HG03378 (cell line): ENCODE data around the gene KIRREL3.

ENCODE experiments used
- ATAC-seq: cut with Tn5 transposase; IDR thresholded peaks from one replicate; pipeline ENCODE4 v1.9.1; 2021; ENCODE audit warnings: mild to moderate bottlenecking, moderate library complexity; ENCODE audit not compliant: unreplicated experiment

Gene KIRREL3

GRCh38 chr11:126748100-126748791 lies 252.3 kb downstream of the KIRREL3 start:
- ATAC-seq: no peak

GRCh38 chr11:126747315-126747714 lies 253.3 kb downstream of the KIRREL3 start:
- no peak for ATAC-seq

- ATAC-seq: no peak
Observed at GRCh38 chr11:126746443-126746842, 254.1 kb downstream of the KIRREL3 start.

GRCh38 chr11:126744699-126745098 lies 255.9 kb downstream of the KIRREL3 start:
- ATAC-seq: no peak

- no peak for ATAC-seq
Observed at GRCh38 chr11:126743628-126744027, 256.9 kb downstream of the KIRREL3 start.

- ATAC-seq: no peak
Observed at GRCh38 chr11:126742582-126742981, 258.0 kb downstream of the KIRREL3 start.

GRCh38 chr11:126740846-126741245 lies 259.7 kb downstream of the KIRREL3 start:
- no peak for ATAC-seq

GRCh38 chr11:126739499-126740145 lies 260.9 kb downstream of the KIRREL3 start:
- ATAC-seq: no peak

- ATAC-seq: no peak
Observed at GRCh38 chr11:126738295-126739031, 262.1 kb downstream of the KIRREL3 start.

GRCh38 chr11:126736682-126737572 lies 263.6 kb downstream of the KIRREL3 start:
- ATAC-seq: no peak

GRCh38 chr11:126734752-126735151 lies 265.8 kb downstream of the KIRREL3 start:
- ATAC-seq: no peak

GRCh38 chr11:126733685-126734084 lies 266.9 kb downstream of the KIRREL3 start:
- no peak for ATAC-seq

- ATAC-seq: peak; percentile 64
Observed at GRCh38 chr11:126732981-126733380, 267.6 kb downstream of the KIRREL3 start.

- no peak for ATAC-seq
Observed at GRCh38 chr11:126731576-126732142, 268.9 kb downstream of the KIRREL3 start.

GRCh38 chr11:126727381-126727780 lies 273.2 kb downstream of the KIRREL3 start:
- no peak for ATAC-seq

- ATAC-seq: no peak
Observed at GRCh38 chr11:126725521-126725920, 275.0 kb downstream of the KIRREL3 start.

- ATAC-seq: no peak
Observed at GRCh38 chr11:126725043-126725442, 275.5 kb downstream of the KIRREL3 start.

GRCh38 chr11:126723665-126724045 lies 276.9 kb downstream of the KIRREL3 start:
- no peak for ATAC-seq

- ATAC-seq: no peak
Observed at GRCh38 chr11:126722956-126723664, 277.5 kb downstream of the KIRREL3 start.
